NCI-H1694 (cell line): ENCODE results near the gene ARPC1B.
"Not testable (repeated sequence)": the region's sequence is repeated elsewhere in the genome, so short reads cannot be mapped to it uniquely, and the experiment has no call there.

ENCODE experiments used
- DNase-seq: peaks from one replicate; lab custom pipeline; 2025; lab: John Stamatoyannopoulos, UW

ARPC1B gene

GRCh38 chr7:99409806-99410205 lies 35.3 kb downstream of the ARPC1B start:
- no peak for DNase-seq

- no peak for DNase-seq
Observed at GRCh38 chr7:99410635-99411034, 36.1 kb downstream of the ARPC1B start.

GRCh38 chr7:99415513-99416127 lies 41.1 kb downstream of the ARPC1B start:
- DNase-seq: not testable (repeated sequence)

- no peak for DNase-seq
Observed at GRCh38 chr7:99418260-99418659, 43.7 kb downstream of the ARPC1B start.

- no peak for DNase-seq
Observed at GRCh38 chr7:99419323-99420021, 44.9 kb downstream of the ARPC1B start.

GRCh38 chr7:99420213-99420612 lies 45.7 kb downstream of the ARPC1B start:
- no peak for DNase-seq

GRCh38 chr7:99420986-99421385 lies 46.5 kb downstream of the ARPC1B start:
- no peak for DNase-seq

GRCh38 chr7:99422186-99422585 lies 47.7 kb downstream of the ARPC1B start:
- no peak for DNase-seq

- DNase-seq: no peak
Observed at GRCh38 chr7:99422625-99423024, 48.1 kb downstream of the ARPC1B start.

GRCh38 chr7:99424932-99425730 lies 50.6 kb downstream of the ARPC1B start:
- no peak for DNase-seq

- DNase-seq: no peak
Observed at GRCh38 chr7:99428972-99429566, 54.5 kb downstream of the ARPC1B start.

GRCh38 chr7:99429756-99430155 lies 55.2 kb downstream of the ARPC1B start:
- no peak for DNase-seq

- not testable (repeated sequence) for DNase-seq
Observed at GRCh38 chr7:99431756-99432540, 57.4 kb downstream of the ARPC1B start.

GRCh38 chr7:99433158-99433557 lies 58.6 kb downstream of the ARPC1B start:
- DNase-seq: no peak

GRCh38 chr7:99437946-99438572 lies 63.5 kb downstream of the ARPC1B start:
- DNase-seq: no peak

GRCh38 chr7:99438573-99439480 lies 64.3 kb downstream of the ARPC1B start, which contains the start of the genes CPSF4 and PTCD1:
CPSF4 (plus strand) TSS chr7:99438943; CDS start chr7:99439083, 140 bp downstream.
PTCD1 (minus strand) TSS chr7:99438798; CDS start chr7:99435242, 3,556 bp downstream.
- peak; percentile 84 for DNase-seq

- DNase-seq: no peak
Observed at GRCh38 chr7:99440195-99440594, 65.7 kb downstream of the ARPC1B start.
